B cell (primary cell): ENCODE measurements around the gene CAMTA1. TPM values are rescaled to one million over a fixed set of nuclear protein-coding genes. Genes with fewer than 3 reads are reported as not detected.

Source experiments
- ATAC-seq: fragments of 200-7000 bp; cut with Tn5 transposase; one replicate; pipeline ENCODE4 v1.10.0; 2021; ENCODE audit warnings: low read depth, mild to moderate bottlenecking, moderate number of reproducible peaks, moderate library complexity
- CTCF ChIA-PET: fragments of 350-600 bp; sonication (Branson Sonifier 250); formaldehyde crosslinking; loops from one replicate; lab custom pipeline; 2021; ENCODE audit warnings: antibody characterized with exemption, inconsistent platforms; lab: Charles Lee
- POLR2A ChIA-PET: fragments of 350-600 bp; sonication (Branson Sonifier 250); formaldehyde crosslinking; loops from one replicate; lab custom pipeline; 2021; ENCODE audit warnings: antibody characterized with exemption; lab: Charles Lee
- DNase-seq: peaks from one replicate; pipeline ENCODE4 v3.0.0; 2013
- H2AFZ ChIP-seq: 2 replicates; pipeline ENCODE4 v1.6.1; 2012; ENCODE audit warnings: mild to moderate bottlenecking, low read depth, low read length; ENCODE audit not compliant: insufficient read depth, poor library complexity, severe bottlenecking
- H3K27ac ChIP-seq, 2 donors: 1 replicate in 1 of 2; 2 replicates in 1 of 2; pipeline ENCODE4 v1.5.1; 2012 to 2013; ENCODE audit warnings: low read length in 2 of 2, mild to moderate bottlenecking in 2 of 2, moderate library complexity in 1 of 2
- H3K27me3 ChIP-seq, 4 experiments: fragments of 200-600 bp in 1 of 4; sonication (generic) in 1 of 4; replicated peaks in 1 of 4; 1 replicate in 2 of 4; 2 replicates in 2 of 4; pipeline versions ENCODE4 v1.6.1 to v1.7.0; 2013 to 2016; ENCODE audit warnings: low read length in 3 of 4, mild to moderate bottlenecking in 2 of 4, mixed read lengths in 1 of 4, moderate library complexity in 1 of 4; ENCODE audit not compliant: insufficient read depth in 4 of 4, control insufficient read depth in 3 of 4; ENCODE audit errors: control extremely low read depth in 1 of 4
- H3K36me3 ChIP-seq, 2 experiments: replicated peaks in 1 of 2; 1 replicate in 1 of 2; 2 replicates in 1 of 2; pipeline versions ENCODE4 v1.6.1 to v1.7.1; 2013; ENCODE audit warnings: low read length in 1 of 2; ENCODE audit not compliant: insufficient read depth in 2 of 2, control insufficient read depth in 1 of 2; ENCODE audit errors: control extremely low read depth in 1 of 2, extremely low read depth in 1 of 2
- H3K4me1 ChIP-seq, 2 donors: fragments of 200-600 bp in 1 of 2; sonication (generic) in 1 of 2; 1 replicate in 1 of 2; 2 replicates in 1 of 2; pipeline versions ENCODE4 v1.5.1 to v1.6.1; 2013 to 2017; ENCODE audit warnings: low read length in 2 of 2; ENCODE audit not compliant: control insufficient read depth in 2 of 2, insufficient read depth in 2 of 2
- H3K4me2 ChIP-seq: replicated peaks from 2 replicates; pipeline ENCODE3; 2012; ENCODE audit warnings: mild to moderate bottlenecking, low read depth, low read length; ENCODE audit not compliant: poor library complexity, severe bottlenecking
- H3K4me3 ChIP-seq, 5 experiments: fragments of 200-600 bp in 1 of 5; sonication (generic) in 1 of 5; 1 replicate in 3 of 5; 2 replicates in 2 of 5; pipeline versions ENCODE4 v1.5.1 to v1.7.0; 2011 to 2016; ENCODE audit warnings: low read length in 4 of 5, mild to moderate bottlenecking in 4 of 5, low read depth in 2 of 5, control low read depth in 1 of 5, moderate library complexity in 1 of 5; ENCODE audit not compliant: insufficient read depth in 1 of 5; ENCODE audit errors: control extremely low read depth in 1 of 5, extremely low read depth in 1 of 5
- H3K79me2 ChIP-seq: fragments of 200-600 bp; sonication (generic); one replicate; pipeline ENCODE4 v1.6.0; 2016; ENCODE audit warnings: low read length; ENCODE audit not compliant: control insufficient read depth, insufficient read depth
- H3K9ac ChIP-seq: fragments of 200-600 bp; sonication (generic); 2 replicates; pipeline ENCODE4 v1.6.1; 2017; ENCODE audit warnings: mild to moderate bottlenecking, low read length, moderate library complexity
- H3K9me3 ChIP-seq, 3 donors: one replicate each; pipeline versions ENCODE4 v1.6.1 to v1.7.1; 2013; ENCODE audit warnings: low read length in 2 of 3; ENCODE audit not compliant: control insufficient read depth in 2 of 3, insufficient read depth in 1 of 3; ENCODE audit errors: control extremely low read depth in 1 of 3
- H4K20me1 ChIP-seq: 2 replicates; pipeline ENCODE4 v1.6.0; 2012; ENCODE audit warnings: mild to moderate bottlenecking, low read length; ENCODE audit not compliant: insufficient read depth, control insufficient read depth, poor library complexity, severe bottlenecking
- H3K27ac Mint-ChIP-seq: one replicate; pipeline ENCODE4 v1.8.0; 2021; ENCODE audit warnings: mixed read lengths
- H3K27me3 Mint-ChIP-seq: one replicate; pipeline ENCODE4 v1.8.0; 2021; ENCODE audit warnings: mixed read lengths
- H3K4me1 Mint-ChIP-seq: one replicate; pipeline ENCODE4 v1.8.0; 2021; ENCODE audit warnings: mixed read lengths
- H3K4me3 Mint-ChIP-seq: one replicate; pipeline ENCODE4 v1.8.0; 2021; ENCODE audit warnings: mixed read lengths
- H3K9me3 Mint-ChIP-seq: one replicate; pipeline ENCODE4 v1.8.0; 2022; ENCODE audit warnings: mixed read lengths; ENCODE audit not compliant: insufficient read depth
- CTCF ChIP-seq: fragments of 200-600 bp; IDR thresholded peaks from one replicate; pipeline ENCODE4 v1.8.0; 2022; ENCODE audit warnings: antibody characterized with exemption, mild to moderate bottlenecking
- EZH2 ChIP-seq: IDR thresholded peaks from 2 replicates; pipeline ENCODE4 v1.6.1; 2012; ENCODE audit warnings: borderline replicate concordance, low read depth, mild to moderate bottlenecking, moderate library complexity, low read length; ENCODE audit not compliant: insufficient read depth, poor library complexity, severe bottlenecking
- WGBS: methylation state at CpG from one replicate; pipeline ENCODE4 v1.1.5; 2013; ENCODE audit warnings: missing lambda C conversion rate; ENCODE audit not compliant: insufficient coverage; 5-methylcytosine and 5-hydroxymethylcytosine counted together
- intact Hi-C: fragments of 100-400 bp; cut with micrococcal nuclease; formaldehyde crosslinking; loops from one replicate; pipeline ENCODE4 v1.10.0; 2022
- polyA plus RNA-seq: library from polyadenylated mRNA; depleted of rRNA; stranded (reverse); fragments of >200 nt; gene quantifications from 2 replicates; pipeline ENCODE4 v1.2.3, GENCODE V29; 2012
- total RNA-seq, 2 donors: library from RNA; stranded (reverse); fragments of 120-200 nt in 1 of 2; gene quantifications; 1 replicate in 1 of 2; 2 replicates in 1 of 2; pipeline versions ENCODE4 v1.2.3 to v1.2.4, GENCODE V29; 2013 to 2022

CAMTA1 gene
- total and polyA plus RNA-seq, 2 donors (not counting 1 experiment from before 2014, with no cell fraction given) = 42.2 to 45.7 TPM

GRCh38 chr1:7269525-7269924 lies 484.3 kb downstream of the CAMTA1 start:
- H3K4me3 Mint-ChIP-seq = no peak overlapping the region
- ATAC-seq (no peak), DNase-seq (no peak)
- peaks cover 11% of the 10 kb centered on the region for H3K9me3 Mint-ChIP-seq
- Histone ChIP-seq H4K20me1 (no peaks in the 10 kb centered on the region), H2AFZ (no peak overlapping the region), H3K9ac (no peak overlapping the region), H3K4me3 (no peak overlapping the region), H3K4me1 (no peaks in the 10 kb centered on the region), H3K4me2 (no peak overlapping the region), H3K9me3 (peaks cover 0 to 14% (median 2%) of the 10 kb centered on the region in 3 donors), H3K27me3 (no peaks in the 10 kb centered on the region), H3K36me3 (no peaks in the 10 kb centered on the region), H3K27ac (no peak overlapping the region), H3K79me2 (no peaks in the 10 kb centered on the region)
- intact Hi-C loops = no loop called here
- H3K4me1 Mint-ChIP-seq = no peaks in the 10 kb centered on the region
- CTCF ChIA-PET = no interaction called here
- 100% methylated on average over 1 of the region's 1 CpG for WGBS
- TF ChIP-seq EZH2 (no peak), CTCF (no peak)
- H3K27me3 Mint-ChIP-seq = peaks cover 20% of the 10 kb centered on the region
- H3K27ac Mint-ChIP-seq = no peak overlapping the region
- POLR2A ChIA-PET = no interaction called here

GRCh38 chr1:7274256-7274655 lies 489.0 kb downstream of the CAMTA1 start:
- H2AFZ ChIP-seq = no peak overlapping the region
- no peak overlapping the region for H3K27ac ChIP-seq
- H3K4me3 ChIP-seq = no peak overlapping the region
- WGBS = no CpG with 5 or more reads among the region's 3 CpGs
- POLR2A ChIA-PET = no interaction called here
- H3K79me2 ChIP-seq = no peaks in the 10 kb centered on the region
- no peak for ATAC-seq
- TF ChIP-seq CTCF = no peak
- TF ChIP-seq EZH2 = no peak
- no peak overlapping the region for H3K9ac ChIP-seq
- peaks cover 10% of the 10 kb centered on the region for H3K9me3 Mint-ChIP-seq
- peaks cover 0 to 8% (median 5%) of the 10 kb centered on the region in 3 donors for H3K9me3 ChIP-seq
- no peaks in the 10 kb centered on the region for H4K20me1 ChIP-seq
- H3K27me3 Mint-ChIP-seq = peaks cover 24% of the 10 kb centered on the region
- CTCF ChIA-PET = no interaction called here
- no peaks in the 10 kb centered on the region for H3K4me1 ChIP-seq
- H3K27ac Mint-ChIP-seq = no peak overlapping the region
- no peaks in the 10 kb centered on the region for H3K36me3 ChIP-seq
- H3K4me3 Mint-ChIP-seq = no peak overlapping the region
- H3K4me1 Mint-ChIP-seq = no peaks in the 10 kb centered on the region
- no peak for DNase-seq
- intact Hi-C loops = no loop called here
- no peak overlapping the region for H3K4me2 ChIP-seq
- peaks cover 0 to 3% (median 0%) of the 10 kb centered on the region in 4 experiments for H3K27me3 ChIP-seq
